HL-60 (cell line): ENCODE results near the gene SLC25A51.

ENCODE experiments used
- POLR2AphosphoS5 ChIP-seq: IDR thresholded peaks from 2 replicates; pipeline ENCODE4 v1.6.1; 2012; ENCODE audit warnings: low read depth
- TF ChIP-seq, protein P1 (sequence below): IDR thresholded peaks from one replicate; pipeline ENCODE4 v1.5.1; 2011; ENCODE audit warnings: low read length, control low read depth, inconsistent platforms; ENCODE audit not compliant: insufficient read depth

GRCh38 chr9:37922363-37923117 lies 18.6 kb upstream of the SLC25A51 start:
- TF ChIP-seq, protein P1, sequence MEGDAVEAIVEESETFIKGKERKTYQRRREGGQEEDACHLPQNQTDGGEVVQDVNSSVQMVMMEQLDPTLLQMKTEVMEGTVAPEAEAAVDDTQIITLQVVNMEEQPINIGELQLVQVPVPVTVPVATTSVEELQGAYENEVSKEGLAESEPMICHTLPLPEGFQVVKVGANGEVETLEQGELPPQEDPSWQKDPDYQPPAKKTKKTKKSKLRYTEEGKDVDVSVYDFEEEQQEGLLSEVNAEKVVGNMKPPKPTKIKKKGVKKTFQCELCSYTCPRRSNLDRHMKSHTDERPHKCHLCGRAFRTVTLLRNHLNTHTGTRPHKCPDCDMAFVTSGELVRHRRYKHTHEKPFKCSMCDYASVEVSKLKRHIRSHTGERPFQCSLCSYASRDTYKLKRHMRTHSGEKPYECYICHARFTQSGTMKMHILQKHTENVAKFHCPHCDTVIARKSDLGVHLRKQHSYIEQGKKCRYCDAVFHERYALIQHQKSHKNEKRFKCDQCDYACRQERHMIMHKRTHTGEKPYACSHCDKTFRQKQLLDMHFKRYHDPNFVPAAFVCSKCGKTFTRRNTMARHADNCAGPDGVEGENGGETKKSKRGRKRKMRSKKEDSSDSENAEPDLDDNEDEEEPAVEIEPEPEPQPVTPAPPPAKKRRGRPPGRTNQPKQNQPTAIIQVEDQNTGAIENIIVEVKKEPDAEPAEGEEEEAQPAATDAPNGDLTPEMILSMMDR, result no peak
- no peak for TF ChIP-seq POLR2AphosphoS5
